Measurements from ENCODE around the gene LTBP2.

LTBP2 gene

GRCh38 chr14:74503938-74504335, 108.1 kb downstream of the LTBP2 start:
- no peak for DNase-seq

- DNase-seq, result no peak
Observed at GRCh38 chr14:74503291-74503937, 108.6 kb downstream of the LTBP2 start.

GRCh38 chr14:74502236-74503019, 109.6 kb downstream of the LTBP2 start:
- no peak for DNase-seq

DNA sequence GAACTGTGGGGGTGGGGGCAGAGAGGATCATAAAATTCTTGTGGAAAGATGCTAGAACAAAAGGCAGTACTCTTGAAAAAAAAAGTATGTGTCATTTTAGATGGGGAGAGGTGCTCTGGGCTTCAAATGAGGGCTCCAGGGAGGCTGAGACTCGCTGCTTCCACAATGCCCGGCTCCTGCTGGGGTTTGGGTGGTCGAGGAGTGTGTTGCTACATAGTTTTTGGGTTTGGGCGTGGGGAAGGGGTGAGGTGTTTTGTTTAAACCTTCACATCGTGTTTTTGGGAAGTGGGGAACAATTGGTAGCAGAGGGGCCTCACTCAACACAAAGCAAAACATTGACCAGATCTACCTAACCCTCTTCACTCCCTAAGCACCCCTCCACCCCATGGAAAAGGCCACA, 110.3 kb downstream of the LTBP2 start:
- DNase-seq, result no peak

- DNase-seq, result peak; percentile 88
Observed at GRCh38 chr14:74501135-74501614, 110.9 kb downstream of the LTBP2 start.

DNA sequence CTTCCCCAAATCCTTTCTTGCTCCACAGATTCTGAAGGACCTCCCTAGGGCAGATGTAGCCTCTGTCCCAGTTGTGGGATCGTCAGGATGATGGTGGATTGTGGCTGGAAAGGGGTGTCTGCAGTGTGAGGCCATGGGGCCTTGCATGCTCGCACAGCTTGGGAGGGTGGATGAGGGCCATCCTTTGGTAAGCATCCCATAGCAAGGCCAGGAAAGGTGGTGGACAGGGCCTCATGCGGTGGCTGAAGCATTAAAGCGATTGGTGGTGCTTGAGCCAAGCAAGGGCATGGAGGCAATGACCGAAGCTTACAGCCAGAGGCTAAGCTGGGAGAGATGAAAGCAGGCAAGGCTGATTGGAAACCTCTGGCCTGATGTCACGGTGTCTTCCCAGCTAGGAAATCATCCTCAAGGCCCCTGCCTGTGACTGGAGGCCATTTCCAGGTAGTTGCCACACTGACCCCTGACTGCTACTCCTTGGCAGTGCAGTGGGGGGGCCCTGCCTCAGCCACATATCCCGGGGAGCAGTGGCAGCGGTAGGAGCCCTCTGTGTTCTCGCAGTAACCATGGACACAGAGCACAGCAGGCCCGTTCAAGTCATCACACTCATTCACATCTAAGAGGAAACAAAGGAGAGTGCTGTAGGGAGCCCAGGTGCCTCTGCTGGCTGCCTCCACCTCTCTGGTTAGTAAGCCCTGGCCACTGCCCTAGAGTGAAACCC, 111.5 kb downstream of the LTBP2 start:
- no peak for DNase-seq

- DNase-seq, result no peak
Observed at GRCh38 chr14:74495356-74495755, 116.7 kb downstream of the LTBP2 start.

DNA sequence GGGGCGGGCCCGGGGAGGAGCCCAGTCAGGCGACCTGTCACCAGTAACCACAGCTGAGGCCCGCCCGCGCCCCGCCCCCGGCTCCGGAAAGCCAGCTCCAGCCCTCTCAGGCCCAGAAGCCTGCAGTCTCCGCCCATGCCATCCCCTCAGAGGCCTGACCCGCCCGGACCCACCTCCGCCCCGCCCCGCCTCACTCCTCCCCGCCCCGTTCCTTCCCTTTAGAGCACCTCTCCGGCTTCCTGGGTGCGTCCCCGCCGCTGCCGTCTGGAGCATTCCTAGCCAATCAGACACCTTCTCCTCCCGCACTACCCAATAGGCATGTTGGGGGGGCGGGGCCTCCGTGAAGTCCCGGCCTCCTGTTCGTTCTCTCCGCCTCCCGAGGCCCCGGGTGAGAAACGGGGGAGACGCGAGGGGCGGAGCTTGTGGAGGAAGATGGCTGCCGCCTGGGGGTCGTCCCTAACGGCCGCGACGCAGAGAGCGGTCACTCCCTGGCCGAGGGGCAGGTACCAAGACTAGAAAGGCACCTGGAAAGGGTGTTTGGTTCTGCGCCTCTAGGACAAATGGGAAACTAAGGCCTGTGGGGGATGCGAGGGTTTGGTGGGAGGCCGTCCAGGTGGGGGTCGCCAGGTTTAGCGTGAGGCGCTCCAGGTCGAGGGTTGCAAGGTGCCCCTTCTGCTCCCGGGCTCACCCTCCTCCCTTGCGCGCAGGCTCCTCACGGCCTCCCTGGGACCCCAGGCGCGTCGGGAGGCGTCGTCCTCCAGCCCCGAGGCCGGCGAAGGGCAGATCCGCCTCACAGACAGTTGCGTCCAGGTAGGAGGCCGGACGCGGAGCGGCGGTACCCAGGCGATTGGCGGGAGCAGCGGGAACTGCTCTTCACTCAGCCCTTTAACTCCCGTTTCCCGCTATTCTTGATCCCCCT, 118.4 kb downstream of the LTBP2 start, which contains the start of gene ISCA2:
Gene ISCA2 (plus strand): TSS at position 423 of the 919 bp plus-strand sequence. CDS start 10 bp downstream, at position 433.
- DNase-seq, result peak; percentile 100

DNA sequence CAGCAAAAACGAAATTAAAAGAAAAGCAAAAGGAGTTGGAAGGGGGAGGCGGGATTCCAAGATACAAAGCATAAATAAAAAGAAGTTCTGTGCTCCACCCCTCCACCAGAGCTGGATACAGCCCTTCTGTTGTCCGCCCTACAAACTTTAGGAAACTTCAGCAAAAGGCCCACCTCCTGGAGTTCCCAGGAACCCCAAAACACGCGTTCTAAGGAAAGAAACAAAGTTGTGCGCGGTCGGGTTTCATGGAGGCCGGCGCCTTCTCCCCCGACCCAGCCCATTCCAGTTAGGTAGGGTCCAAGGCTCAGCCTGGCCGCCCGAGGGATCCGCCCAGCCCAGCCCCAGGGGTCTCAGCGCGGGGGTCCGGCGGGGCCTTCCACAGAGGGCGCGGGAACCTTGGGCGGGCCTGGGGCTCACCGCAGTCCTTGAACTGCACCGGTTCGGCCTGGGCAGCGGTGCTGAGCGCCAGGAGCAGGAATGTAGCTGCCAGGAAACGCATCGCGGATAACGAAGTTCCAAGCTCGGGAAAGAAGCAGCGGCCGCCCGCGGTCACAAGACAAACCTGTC, 119.2 kb downstream of the LTBP2 start, which contains the start of gene NPC2:
Gene NPC2 (minus strand): TSS at position 530 of the 567 bp plus-strand sequence. CDS start 31 bp downstream, at position 499.
- no peak for DNase-seq

- DNase-seq, result no peak
Observed at GRCh38 chr14:74491956-74492775, 119.9 kb downstream of the LTBP2 start.

DNA sequence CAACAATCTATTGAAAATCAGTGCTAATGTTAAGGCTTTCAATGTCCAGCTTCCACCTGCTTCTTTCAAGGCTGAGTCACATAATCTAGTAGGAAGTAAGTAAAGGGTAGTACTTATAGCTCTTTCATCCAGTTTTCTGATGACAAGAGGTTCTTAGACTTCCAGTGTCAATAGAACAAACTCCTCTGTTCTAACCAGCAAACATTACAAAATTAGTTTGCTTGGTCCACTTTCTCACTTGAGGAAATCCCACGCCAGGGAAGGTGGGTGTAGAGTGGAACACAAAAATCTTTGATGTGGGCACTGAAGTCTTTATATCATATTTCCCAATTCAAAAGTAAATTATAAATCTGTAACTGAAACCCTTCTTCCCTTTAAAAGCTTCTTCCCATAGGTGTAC, 121.6 kb downstream of the LTBP2 start:
- no peak for DNase-seq

DNA sequence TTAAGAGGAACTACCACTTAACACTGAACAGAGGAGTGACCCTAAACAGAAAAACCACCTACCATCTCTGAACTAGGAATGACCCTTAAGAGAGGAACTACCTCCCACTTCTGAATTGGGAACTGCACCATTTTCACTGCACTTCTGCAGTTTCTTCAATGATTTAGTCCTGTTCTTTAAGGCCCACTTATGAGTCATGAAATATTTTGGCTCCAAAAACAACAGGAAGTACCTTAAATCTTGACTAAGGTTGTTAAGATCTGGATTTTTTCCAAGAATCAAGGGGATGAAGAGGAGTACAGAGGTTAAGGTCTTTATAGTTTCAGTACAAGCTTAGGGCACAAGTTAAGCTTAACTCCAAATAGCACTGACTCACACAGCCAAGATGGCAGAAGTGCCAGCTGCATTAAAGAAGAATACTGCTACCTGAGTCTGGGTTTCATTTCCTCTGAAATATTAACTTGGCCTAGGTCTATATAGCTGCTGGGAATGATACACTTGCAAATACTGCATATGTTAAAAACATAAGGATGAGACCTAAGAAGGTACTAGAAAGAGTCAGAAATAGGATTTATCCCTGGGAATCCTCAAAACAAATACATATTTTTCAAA, 123.1 kb downstream of the LTBP2 start:
- no peak for DNase-seq

DNA sequence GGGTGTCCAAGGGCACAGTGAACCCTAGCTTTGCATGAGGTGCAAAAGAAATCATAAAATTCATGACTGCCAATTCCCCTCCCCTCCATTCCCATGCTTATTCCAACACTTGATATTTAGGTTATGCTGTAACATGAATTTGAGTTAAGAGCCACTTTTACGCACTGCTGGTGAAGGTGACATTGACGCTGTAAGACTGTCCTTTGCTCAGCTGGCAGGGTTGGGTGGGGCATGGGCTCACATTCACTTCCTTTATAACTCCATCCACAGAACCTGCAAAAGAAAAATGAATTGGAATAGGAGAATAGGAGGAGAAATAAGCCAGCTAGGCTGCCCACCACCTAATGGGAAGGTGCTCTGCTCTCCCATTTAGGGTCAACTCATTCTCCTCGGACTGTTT, 125.9 kb downstream of the LTBP2 start:
- DNase-seq, result no peak

GRCh38 chr14:74483321-74483720, 128.7 kb downstream of the LTBP2 start:
- no peak for DNase-seq

- no peak for DNase-seq
Observed at GRCh38 chr14:74482571-74482970, 129.5 kb downstream of the LTBP2 start.

- no peak for DNase-seq
Observed at GRCh38 chr14:74480046-74480445, 132.0 kb downstream of the LTBP2 start.

- DNase-seq, result no peak
Observed at GRCh38 chr14:74478996-74479635, 132.9 kb downstream of the LTBP2 start.

DNA sequence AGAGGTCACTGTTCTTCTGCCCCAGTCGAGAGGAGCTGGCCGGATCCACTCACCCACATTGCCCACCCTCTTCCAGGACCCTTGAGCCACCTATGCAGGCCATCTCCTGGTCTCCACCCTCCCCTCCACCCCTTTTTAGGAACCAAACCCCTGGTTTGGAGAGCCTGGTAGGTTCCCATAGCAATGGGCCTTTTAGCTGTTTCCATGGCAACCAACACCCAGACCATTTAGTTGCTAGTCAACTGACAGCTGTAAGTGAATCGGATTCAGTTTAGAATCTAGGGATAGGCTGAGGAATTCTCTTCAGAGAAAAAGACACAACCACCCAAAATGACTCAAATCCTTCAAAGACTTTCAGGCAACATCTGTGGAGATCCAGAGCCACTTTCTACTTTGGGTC, 135.4 kb downstream of the LTBP2 start:
- no peak for DNase-seq

DNA sequence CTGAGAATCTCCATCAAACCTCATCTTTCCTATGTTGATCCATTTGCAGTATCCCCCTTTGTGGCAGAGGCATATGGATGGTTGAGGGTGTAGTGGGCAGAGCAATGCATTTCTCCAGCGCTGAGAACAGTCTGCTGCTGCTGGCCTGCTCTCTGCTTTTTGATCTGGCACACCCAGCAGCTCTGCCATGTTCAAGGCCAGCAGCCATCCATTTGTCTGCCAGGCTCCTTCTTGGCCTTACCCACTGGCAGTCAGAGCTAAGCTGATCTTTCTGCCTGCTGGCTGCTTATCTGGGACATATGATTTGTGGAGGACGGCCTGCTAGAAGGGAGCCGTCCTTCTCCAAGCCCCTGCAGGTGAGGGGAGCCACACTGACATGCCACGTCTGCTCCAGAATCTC, 135.9 kb downstream of the LTBP2 start:
- no peak for DNase-seq

DNA sequence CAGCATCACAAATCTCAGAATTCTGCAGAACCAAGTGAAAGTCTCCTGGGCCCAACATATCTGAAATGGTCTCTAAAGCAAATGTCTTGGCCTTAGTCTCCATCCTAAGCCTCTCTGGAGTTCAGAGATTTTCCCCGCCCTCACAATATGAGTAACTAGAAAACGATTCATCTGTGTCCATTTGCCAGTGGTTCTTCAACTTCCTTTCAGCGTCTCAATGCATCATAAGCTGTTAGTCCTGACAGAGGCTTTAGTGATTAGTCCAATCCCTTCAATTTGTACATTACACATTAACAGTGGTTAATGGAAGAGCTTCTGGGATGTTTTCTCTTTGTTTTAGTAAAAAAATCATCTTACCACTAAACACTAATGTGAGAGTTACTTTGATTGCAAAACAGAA, 136.4 kb downstream of the LTBP2 start:
- DNase-seq, result no peak
